Subcutaneous adipose tissue (tissue), 4 donors: ENCODE measurements around the gene OCRL. TPM values are rescaled to one million over a fixed set of nuclear protein-coding genes. Genes with fewer than 3 reads are reported as not detected.

Experiments
- total RNA-seq, 4 donors: library from RNA; depleted of rRNA; stranded (reverse); fragments of >200 nt; gene quantifications; one replicate each; pipeline ENCODE4 v1.1.0, GENCODE V29; 2016
- TF ChIP-seq, protein P1 (sequence below): fragments of 450-650 bp; IDR thresholded peaks from one replicate; pipeline ENCODE4 v1.5.1; 2016; ENCODE audit warnings: low read depth, mild to moderate bottlenecking, control low read depth, antibody characterized with exemption, moderate library complexity

Gene OCRL
- total RNA-seq, 4 donors from 2014 or later, result 20.3 to 25.7 (median 22.0) TPM

GRCh38 chrX:129618997-129619396 is 78.9 kb downstream of the OCRL start:
- TF ChIP-seq, protein P1, sequence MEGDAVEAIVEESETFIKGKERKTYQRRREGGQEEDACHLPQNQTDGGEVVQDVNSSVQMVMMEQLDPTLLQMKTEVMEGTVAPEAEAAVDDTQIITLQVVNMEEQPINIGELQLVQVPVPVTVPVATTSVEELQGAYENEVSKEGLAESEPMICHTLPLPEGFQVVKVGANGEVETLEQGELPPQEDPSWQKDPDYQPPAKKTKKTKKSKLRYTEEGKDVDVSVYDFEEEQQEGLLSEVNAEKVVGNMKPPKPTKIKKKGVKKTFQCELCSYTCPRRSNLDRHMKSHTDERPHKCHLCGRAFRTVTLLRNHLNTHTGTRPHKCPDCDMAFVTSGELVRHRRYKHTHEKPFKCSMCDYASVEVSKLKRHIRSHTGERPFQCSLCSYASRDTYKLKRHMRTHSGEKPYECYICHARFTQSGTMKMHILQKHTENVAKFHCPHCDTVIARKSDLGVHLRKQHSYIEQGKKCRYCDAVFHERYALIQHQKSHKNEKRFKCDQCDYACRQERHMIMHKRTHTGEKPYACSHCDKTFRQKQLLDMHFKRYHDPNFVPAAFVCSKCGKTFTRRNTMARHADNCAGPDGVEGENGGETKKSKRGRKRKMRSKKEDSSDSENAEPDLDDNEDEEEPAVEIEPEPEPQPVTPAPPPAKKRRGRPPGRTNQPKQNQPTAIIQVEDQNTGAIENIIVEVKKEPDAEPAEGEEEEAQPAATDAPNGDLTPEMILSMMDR, result no peak

GRCh38 chrX:129622757-129623301 is 82.8 kb downstream of the OCRL start:
- TF ChIP-seq, protein P1, result no peak

- TF ChIP-seq, protein P1, result no peak
Measured at GRCh38 chrX:129626026-129626425, 86.0 kb downstream of the OCRL start.

DNA sequence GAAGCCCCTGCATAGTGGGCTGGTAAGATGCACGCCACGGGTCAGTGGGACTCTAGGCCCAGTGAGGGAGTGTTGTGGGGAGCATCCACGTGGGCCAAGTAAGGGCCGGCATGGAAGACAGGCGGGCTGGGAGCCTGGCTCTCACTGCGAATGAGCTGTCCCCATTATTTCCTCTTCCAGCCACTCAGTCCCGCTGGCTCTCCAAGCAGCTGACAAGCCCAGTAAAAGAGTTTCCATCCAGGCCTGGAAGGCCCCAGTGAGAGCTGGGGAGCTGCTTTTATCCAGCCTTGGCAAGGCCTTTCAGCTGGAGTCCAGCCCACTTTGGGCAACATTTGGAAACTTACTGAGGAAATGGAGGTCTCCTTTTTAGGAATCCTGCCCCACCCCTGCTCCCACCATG is 89.8 kb downstream of the OCRL start:
- TF ChIP-seq, protein P1, result no peak

- TF ChIP-seq, protein P1, result no peak
Measured at GRCh38 chrX:129631849-129632248, 91.8 kb downstream of the OCRL start.

GRCh38 chrX:129632443-129632842 is 92.4 kb downstream of the OCRL start:
- TF ChIP-seq, protein P1, result no peak

- TF ChIP-seq, protein P1, result no peak
Measured at GRCh38 chrX:129634541-129634940, 94.5 kb downstream of the OCRL start.
